HEK293 (cell line): ENCODE results near the gene TMUB1.

Experiments
- BCL11A ChIP-seq: fragments of 450-650 bp; formaldehyde crosslinking; IDR thresholded peaks from 2 replicates; pipeline ENCODE4 v1.5.1; 2016; ENCODE audit warnings: low read depth, missing biosample characterization, missing genetic modification characterization
- BCL6B ChIP-seq: fragments of 450-650 bp; formaldehyde crosslinking; IDR thresholded peaks from 2 replicates; pipeline ENCODE4 v1.5.1; 2017; ENCODE audit warnings: missing biosample characterization, missing genetic modification characterization
- KLF1 ChIP-seq: fragments of 450-650 bp; formaldehyde crosslinking; IDR thresholded peaks from 2 replicates; pipeline ENCODE4 v1.5.1; 2016; ENCODE audit warnings: missing biosample characterization, missing genetic modification characterization
- KLF7 ChIP-seq: fragments of 450-650 bp; formaldehyde crosslinking; IDR thresholded peaks from 2 replicates; pipeline ENCODE4 v1.5.1; 2016; ENCODE audit warnings: missing biosample characterization, missing genetic modification characterization, borderline replicate concordance
- MYNN ChIP-seq: fragments of 450-650 bp; formaldehyde crosslinking; IDR thresholded peaks from 2 replicates; pipeline ENCODE4 v1.5.1; 2016; ENCODE audit warnings: missing biosample characterization, missing genetic modification characterization, borderline replicate concordance
- PATZ1 ChIP-seq: fragments of 450-650 bp; formaldehyde crosslinking; IDR thresholded peaks from 2 replicates; pipeline ENCODE4 v1.5.1; 2016; ENCODE audit warnings: missing biosample characterization, missing genetic modification characterization
- PBX3 ChIP-seq: sonication (generic); formaldehyde crosslinking; IDR thresholded peaks from 2 replicates; pipeline ENCODE4 v1.8.1; 2022; ENCODE audit warnings: mild to moderate bottlenecking, moderate library complexity, missing genetic modification reagents
- PRDM10 ChIP-seq: fragments of 450-650 bp; formaldehyde crosslinking; IDR thresholded peaks from 2 replicates; pipeline ENCODE4 v1.5.1; 2016; ENCODE audit warnings: missing biosample characterization, missing genetic modification characterization
- SETDB1 ChIP-seq: IDR thresholded peaks from one replicate; pipeline ENCODE4 v1.6.1; 2017; ENCODE audit warnings: mild to moderate bottlenecking, low read length, moderate library complexity, mixed read lengths; ENCODE audit not compliant: insufficient read length
- ZFHX2 ChIP-seq: fragments of 450-650 bp; formaldehyde crosslinking; conservative IDR thresholded peaks from 2 replicates; pipeline ENCODE4 v1.5.1; 2016; ENCODE audit warnings: missing biosample characterization, missing genetic modification characterization
- ZFP3 ChIP-seq: fragments of 450-650 bp; formaldehyde crosslinking; IDR thresholded peaks from 2 replicates; pipeline ENCODE4 v1.5.1; 2016; ENCODE audit warnings: low read depth, missing biosample characterization, missing genetic modification characterization
- ZNF138 ChIP-seq: fragments of 450-650 bp; formaldehyde crosslinking; IDR thresholded peaks from 2 replicates; pipeline ENCODE4 v1.5.1; 2016; ENCODE audit warnings: missing biosample characterization, missing genetic modification characterization, borderline replicate concordance
- ZNF140 ChIP-seq: fragments of 450-650 bp; formaldehyde crosslinking; IDR thresholded peaks from 2 replicates; pipeline ENCODE4 v1.5.1; 2016; ENCODE audit warnings: missing biosample characterization, missing genetic modification characterization
- ZNF148 ChIP-seq: fragments of 450-650 bp; formaldehyde crosslinking; IDR thresholded peaks from 2 replicates; pipeline ENCODE4 v1.5.0; 2017; ENCODE audit warnings: missing biosample characterization, missing genetic modification characterization, borderline replicate concordance
- ZNF157 ChIP-seq: fragments of 450-650 bp; formaldehyde crosslinking; IDR thresholded peaks from 2 replicates; pipeline ENCODE4 v1.5.1; 2016; ENCODE audit warnings: missing biosample characterization, missing genetic modification characterization
- ZNF174 ChIP-seq: fragments of 450-650 bp; formaldehyde crosslinking; IDR thresholded peaks from 2 replicates; pipeline ENCODE4 v1.5.0; 2017; ENCODE audit warnings: missing biosample characterization, mild to moderate bottlenecking, missing genetic modification characterization
- ZNF19 ChIP-seq: fragments of 450-650 bp; formaldehyde crosslinking; IDR thresholded peaks from 2 replicates; pipeline ENCODE4; 2016; ENCODE audit warnings: missing biosample characterization, missing genetic modification characterization, low read depth
- ZNF2 ChIP-seq: fragments of 450-650 bp; formaldehyde crosslinking; IDR thresholded peaks from 2 replicates; pipeline ENCODE4 v1.5.1; 2016; ENCODE audit warnings: missing biosample characterization, missing genetic modification characterization
- ZNF24 ChIP-seq: fragments of 450-650 bp; formaldehyde crosslinking; IDR thresholded peaks from 2 replicates; pipeline ENCODE4 v1.5.1; 2016; ENCODE audit warnings: missing biosample characterization, missing genetic modification characterization
- ZNF404 ChIP-seq: fragments of 450-650 bp; formaldehyde crosslinking; IDR thresholded peaks from 2 replicates; pipeline ENCODE4 v1.5.1; 2017; ENCODE audit warnings: missing biosample characterization, missing genetic modification characterization
- ZNF513 ChIP-seq: fragments of 450-650 bp; IDR thresholded peaks from 2 replicates; pipeline ENCODE4 v1.5.1; 2018; ENCODE audit warnings: missing biosample characterization, missing genetic modification characterization
- ZNF560 ChIP-seq: fragments of 450-650 bp; formaldehyde crosslinking; IDR thresholded peaks from 2 replicates; pipeline ENCODE4 v1.5.1; 2017; ENCODE audit warnings: missing biosample characterization, missing genetic modification characterization, borderline replicate concordance
- ZNF621 ChIP-seq: fragments of 450-650 bp; formaldehyde crosslinking; IDR thresholded peaks from 2 replicates; pipeline ENCODE4 v1.5.1; 2017; ENCODE audit warnings: missing biosample characterization, missing genetic modification characterization
- ZNF623 ChIP-seq: fragments of 450-650 bp; formaldehyde crosslinking; IDR thresholded peaks from 2 replicates; pipeline ENCODE4 v1.5.1; 2016; ENCODE audit warnings: missing biosample characterization, missing genetic modification characterization
- ZNF624 ChIP-seq: fragments of 450-650 bp; formaldehyde crosslinking; IDR thresholded peaks from 2 replicates; pipeline ENCODE4 v1.5.1; 2017; ENCODE audit warnings: missing biosample characterization, missing genetic modification characterization
- ZNF670 ChIP-seq: fragments of 450-650 bp; formaldehyde crosslinking; IDR thresholded peaks from 2 replicates; pipeline ENCODE4 v1.5.1; 2016; ENCODE audit warnings: missing biosample characterization, missing genetic modification characterization, low read depth
- ZNF707 ChIP-seq: fragments of 450-650 bp; formaldehyde crosslinking; IDR thresholded peaks from 2 replicates; pipeline ENCODE4 v1.5.1; 2016; ENCODE audit warnings: missing biosample characterization, missing genetic modification characterization
- ZNF791 ChIP-seq: fragments of 450-650 bp; formaldehyde crosslinking; IDR thresholded peaks from 2 replicates; pipeline ENCODE4 v1.5.1; 2016; ENCODE audit warnings: missing biosample characterization, missing genetic modification characterization

The TMUB1 gene

GRCh38 chr7:151083071-151083823, at the start of gene TMUB1 (continued):
- TF ChIP-seq ZNF623 (tag by site-specific recombination), result no peak
- TF ChIP-seq ZNF707, result no peak
- no peak for TF ChIP-seq ZFP3 (tag by site-specific recombination)
- 0 out of 2 replicates have a peak, but pooled peaks have one; percentile 19 for TF ChIP-seq PBX3 (CRISPR knock-in tag)
- TF ChIP-seq ZNF2, result no peak
- no peak for TF ChIP-seq ZNF624 (tag by site-specific recombination)
- TF ChIP-seq ZNF560 (tag by site-specific recombination), result no peak
- TF ChIP-seq BCL11A (tag by site-specific recombination), result no peak
- no peak for TF ChIP-seq MYNN
- TF ChIP-seq ZFHX2 (tag by site-specific recombination), result peak; percentile 72
- TF ChIP-seq ZNF174 (tag by site-specific recombination), result no peak
- no peak for TF ChIP-seq ZNF19 (tag by site-specific recombination)
- no peak for TF ChIP-seq ZNF140 (tag by site-specific recombination)
- no peak; the same call in 1 of the 2 replicates for TF ChIP-seq KLF1 (tag by site-specific recombination)
- TF ChIP-seq ZNF670 (tag by site-specific recombination), result no peak
- TF ChIP-seq ZNF138 (tag by site-specific recombination), result no peak
- TF ChIP-seq ZNF621 (tag by site-specific recombination), result no peak
- TF ChIP-seq ZNF157 (tag by site-specific recombination), result no peak
- TF ChIP-seq ZNF791 (tag by site-specific recombination), result no peak
- TF ChIP-seq BCL6B (tag by site-specific recombination), result no peak
- no peak for TF ChIP-seq SETDB1
- peak; percentile 74 for TF ChIP-seq PATZ1
- TF ChIP-seq ZNF148 (tag by site-specific recombination), result no peak
- no peak for TF ChIP-seq ZNF404 (tag by site-specific recombination)
- no peak; the same call in 1 of the 2 replicates for TF ChIP-seq KLF7 (tag by site-specific recombination)
- TF ChIP-seq PRDM10 (tag by site-specific recombination), result peak; percentile 60
- no peak for TF ChIP-seq ZNF513 (tag by site-specific recombination)
- TF ChIP-seq ZNF24 (tag by site-specific recombination), result no peak
